H1 (cell line): ENCODE measurements around the gene PDZD2. TPM values are rescaled to one million over a fixed set of nuclear protein-coding genes. Genes with fewer than 3 reads are reported as not detected.
"Not testable (repeated sequence)": the region's sequence is repeated elsewhere in the genome, so short reads cannot be mapped to it uniquely, and the experiment has no call there.

Experiments
- CTCF ChIA-PET: fragments of 300-600 bp; sonication (Branson Sonifier 250); formaldehyde crosslinking; loops from one replicate; lab custom pipeline; 2021; ENCODE audit not compliant: partially characterized antibody; lab: Charles Lee
- POLR2A ChIA-PET: fragments of 300-600 bp; sonication (Branson Sonifier 250); formaldehyde crosslinking; loops from one replicate; lab custom pipeline; 2021; ENCODE audit warnings: inconsistent platforms; ENCODE audit not compliant: partially characterized antibody; lab: Charles Lee
- DNase-seq, 2 experiments: peaks; one replicate each; pipeline versions ENCODE4 v3.0.0 to v3.0.0-alpha.2; 2010 to 2022; ENCODE audit warnings: low spot score in 2 of 2, low read depth in 1 of 2, mixed read lengths in 1 of 2
- FAIRE-seq: peaks from 2 replicates; lab custom pipeline; 2011; peaks lifted over from hg19 to GRCh38; lab: Jason Lieb, UNC
- H2AFZ ChIP-seq: 2 replicates; pipeline ENCODE4 v1.8.1; 2012; ENCODE audit warnings: low read length, inconsistent platforms
- H2AK5ac ChIP-seq: 2 replicates; pipeline ENCODE4 v1.6.1; 2013; ENCODE audit warnings: low read depth, low read length
- H2BK120ac ChIP-seq: replicated peaks from 2 replicates; pipeline ENCODE3; 2013; ENCODE audit warnings: low read depth, low read length, inconsistent platforms
- H2BK12ac ChIP-seq: 2 replicates; pipeline ENCODE4 v1.6.1; 2013; ENCODE audit warnings: low read depth, low read length
- H2BK15ac ChIP-seq: 2 replicates; pipeline ENCODE4 v1.6.1; 2013; ENCODE audit warnings: low read length
- H2BK20ac ChIP-seq: 2 replicates; pipeline ENCODE4 v1.6.1; 2013; ENCODE audit warnings: low read length
- H2BK5ac ChIP-seq: 2 replicates; pipeline ENCODE4 v1.6.1; 2013; ENCODE audit warnings: low read depth, low read length
- H3K14ac ChIP-seq: 2 replicates; pipeline ENCODE4 v1.6.1; 2013; ENCODE audit warnings: inconsistent platforms; ENCODE audit not compliant: insufficient read length
- H3K18ac ChIP-seq: 2 replicates; pipeline ENCODE4 v1.6.1; 2013; ENCODE audit warnings: low read length; ENCODE audit errors: extremely low read depth
- H3K23ac ChIP-seq: 2 replicates; pipeline ENCODE4 v1.6.1; 2013; ENCODE audit warnings: inconsistent platforms; ENCODE audit not compliant: insufficient read length
- H3K23me2 ChIP-seq: 2 replicates; pipeline ENCODE4 v1.6.1; 2013; ENCODE audit warnings: low read depth, low read length
- H3K27ac ChIP-seq: 2 replicates; pipeline ENCODE4 v1.6.1; 2011; ENCODE audit warnings: low read depth, low read length, inconsistent platforms
- H3K27me3 ChIP-seq, 4 experiments: replicated peaks in 1 of 4; 1 replicate in 1 of 4; 2 replicates in 3 of 4; pipeline versions ENCODE4 v1.6.1 to v1.8.1; 2011 to 2013; ENCODE audit warnings: low read length in 3 of 4, mild to moderate bottlenecking in 3 of 4, inconsistent platforms in 2 of 4, mixed read lengths in 2 of 4, moderate library complexity in 1 of 4; ENCODE audit not compliant: control insufficient read depth in 3 of 4, insufficient read depth in 3 of 4; ENCODE audit errors: extremely low read depth in 1 of 4
- H3K36me3 ChIP-seq, 4 experiments: 2 replicates each; pipeline versions ENCODE4 v1.6.1 to v1.8.1; 2011 to 2013; ENCODE audit warnings: mild to moderate bottlenecking in 4 of 4, low read length in 3 of 4, moderate library complexity in 2 of 4, control low read depth in 1 of 4, inconsistent platforms in 1 of 4; ENCODE audit not compliant: insufficient read depth in 4 of 4, control insufficient read depth in 2 of 4
- H3K4ac ChIP-seq: replicated peaks from 2 replicates; pipeline ENCODE3; 2013; ENCODE audit warnings: low read length, low read depth, mixed read lengths, inconsistent platforms; ENCODE audit not compliant: insufficient read length
- H3K4me1 ChIP-seq, 4 experiments: replicated peaks in 1 of 4; 1 replicate in 1 of 4; 2 replicates in 3 of 4; pipeline versions ENCODE4 v1.6.1 to v1.8.1; 2011 to 2013; ENCODE audit warnings: low read length in 3 of 4, inconsistent platforms in 2 of 4, mixed read lengths in 1 of 4; ENCODE audit not compliant: insufficient read depth in 4 of 4, control insufficient read depth in 3 of 4
- H3K4me2 ChIP-seq, 2 experiments: 2 replicates each; pipeline versions ENCODE4 v1.6.1 to v1.8.1; 2011 to 2013; ENCODE audit warnings: low read depth in 2 of 2, low read length in 2 of 2, control low read depth in 1 of 2, inconsistent platforms in 1 of 2, mild to moderate bottlenecking in 1 of 2; ENCODE audit not compliant: insufficient read depth in 1 of 2
- H3K4me3 ChIP-seq, 4 experiments: fragments of 200-600, 300-600 bp in 1 of 4; sonication (generic), shearing (Covaris generic), sonication (Bioruptor Twin) in 1 of 4; 2 replicates each; pipeline versions ENCODE4 v1.5.1 to v1.8.1; 2011 to 2016; ENCODE audit warnings: low read length in 4 of 4, low read depth in 3 of 4, control low read depth in 2 of 4, inconsistent platforms in 2 of 4, mild to moderate bottlenecking in 2 of 4, mixed read lengths in 1 of 4, moderate library complexity in 1 of 4; ENCODE audit not compliant: insufficient read depth in 2 of 4; ENCODE audit errors: extremely low read depth in 1 of 4
- H3K56ac ChIP-seq: replicated peaks from 2 replicates; pipeline ENCODE3; 2013; ENCODE audit warnings: low read depth, mild to moderate bottlenecking, mixed read lengths, low read length, inconsistent platforms; ENCODE audit not compliant: insufficient read length
- H3K79me1 ChIP-seq: 2 replicates; pipeline ENCODE4 v1.6.1; 2013; ENCODE audit warnings: low read depth, low read length, control low read depth
- H3K79me2 ChIP-seq, 2 experiments: 2 replicates each; pipeline versions ENCODE4 v1.6.1 to v1.8.1; 2012 to 2013; ENCODE audit warnings: low read length in 2 of 2, mild to moderate bottlenecking in 2 of 2, inconsistent platforms in 1 of 2; ENCODE audit not compliant: insufficient read depth in 2 of 2, control insufficient read depth in 1 of 2
- H3K9ac ChIP-seq, 4 experiments: replicated peaks in 1 of 4; 1 replicate in 1 of 4; 2 replicates in 3 of 4; pipeline versions ENCODE4 v1.6.1 to v1.8.1; 2011 to 2013; ENCODE audit warnings: low read depth in 3 of 4, low read length in 3 of 4, control low read depth in 2 of 4, mild to moderate bottlenecking in 2 of 4, moderate library complexity in 2 of 4, inconsistent platforms in 1 of 4; ENCODE audit errors: extremely low read depth in 1 of 4
- H3K9me3 ChIP-seq, 2 experiments: 2 replicates each; pipeline versions ENCODE4 v1.6.1 to v1.8.1; 2012 to 2013; ENCODE audit warnings: mild to moderate bottlenecking in 2 of 2, moderate library complexity in 2 of 2, control low read depth in 1 of 2, inconsistent platforms in 1 of 2, low read depth in 1 of 2, low read length in 1 of 2, mixed read lengths in 1 of 2; ENCODE audit not compliant: insufficient read depth in 2 of 2
- H4K20me1 ChIP-seq, 2 experiments: replicated peaks in 1 of 2; 2 replicates each; pipeline versions ENCODE3 to v1.8.1; 2011 to 2013; ENCODE audit warnings: inconsistent platforms in 2 of 2, low read length in 2 of 2, mild to moderate bottlenecking in 1 of 2; ENCODE audit not compliant: insufficient read depth in 2 of 2, control insufficient read depth in 1 of 2
- H4K5ac ChIP-seq: 2 replicates; pipeline ENCODE4 v1.6.1; 2013; ENCODE audit warnings: low read length, low read depth, mixed read lengths, inconsistent platforms; ENCODE audit not compliant: insufficient read length
- H4K8ac ChIP-seq: 2 replicates; pipeline ENCODE4 v1.8.0; 2013; ENCODE audit warnings: mild to moderate bottlenecking, moderate library complexity, low read length, inconsistent platforms; ENCODE audit not compliant: insufficient read depth; ENCODE audit errors: extremely low read depth
- H4K91ac ChIP-seq: replicated peaks from 2 replicates; pipeline ENCODE3; 2013; ENCODE audit warnings: low read length, mixed read lengths, inconsistent platforms; ENCODE audit not compliant: insufficient read length
- WGBS, 2 experiments: shearing (Covaris generic) in 1 of 2; methylation state at CpG; one replicate each; pipeline versions ENCODE4 v1.1.6 to v1.1.7; 2013 to 2015; ENCODE audit warnings: low lambda C conversion rate in 2 of 2, mixed read lengths in 2 of 2, inconsistent platforms in 1 of 2, low coverage in 1 of 2, missing lambda C conversion rate in 1 of 2; ENCODE audit not compliant: insufficient replicate concordance in 2 of 2, insufficient coverage in 1 of 2, insufficient read length in 1 of 2; ENCODE audit errors: extremely low coverage in 1 of 2, missing lambda C conversion rate in 1 of 2; 5-methylcytosine and 5-hydroxymethylcytosine counted together
- polyA plus RNA-seq, 7 experiments: library from polyadenylated mRNA; depleted of rRNA in 3 of 7; stranded (reverse) in 5 of 7; unstranded in 2 of 7; fragments of >200 nt in 5 of 7; fragments of 200-250 nt in 2 of 7; gene quantifications; 1 replicate in 5 of 7; 2 replicates in 1 of 7; 4 replicates in 1 of 7; pipeline versions ENCODE4 v1.2.1 to v1.2.3, GENCODE V29; 2011 to 2013; ENCODE audit warnings: missing spikeins in 2 of 7, mixed read lengths in 2 of 7
- total RNA-seq: library from RNA; stranded (reverse); fragmentation: NEBNext Ultra II Directional; extraction: Animal tissue kit (Norgen Biotek cat#: 25700); gene quantifications from 2 replicates; pipeline ENCODE4 v1.2.1, GENCODE V29; 2021

Gene PDZD2
- total and polyA plus RNA-seq, 2 of the 8 experiments (the other 6 are each of a cell fraction or from before 2014, with no cell fraction given): 1.2 to 6.8 TPM

GRCh38 chr5:32039133-32039532, 400.2 kb downstream of the PDZD2 start:
- H3K27me3 ChIP-seq, H2BK12ac ChIP-seq, POLR2A ChIA-PET, H3K14ac ChIP-seq, H3K79me1 ChIP-seq, H2BK20ac ChIP-seq, H3K4ac ChIP-seq, H3K9ac ChIP-seq, H4K20me1 ChIP-seq, H3K4me3 ChIP-seq, H3K79me2 ChIP-seq, H3K56ac ChIP-seq, H2BK5ac ChIP-seq, H4K8ac ChIP-seq, H3K23me2 ChIP-seq, H3K27ac ChIP-seq, H2AFZ ChIP-seq, H2BK120ac ChIP-seq, H2BK15ac ChIP-seq, FAIRE-seq, DNase-seq, H3K18ac ChIP-seq, H3K23ac ChIP-seq, H4K5ac ChIP-seq, H4K91ac ChIP-seq, H2AK5ac ChIP-seq, H3K4me1 ChIP-seq, H3K4me2 ChIP-seq: not testable (repeated sequence)
- Histone ChIP-seq H3K36me3 (peaks cover 0 to 18% (median 0%) of the 10 kb centered on the region in 4 experiments; a peak in 3 of 8 replicates), H3K9me3 (peaks cover 7 to 27% of the 10 kb centered on the region in 2 experiments; a peak in 3 of 4 replicates)
- CTCF ChIA-PET: interaction anchor here (1.0 kb wide), 1 partner anchor 12 kb away, joined by 3 read pairs; no protein-coding TSS in a partner anchor
- 93% methylated on average over 17 of the region's 22 CpGs; no CpG with 5 or more reads in 1 of the 2 experiments for WGBS, 2 experiments

GRCh38 chr5:32039601-32040000, 400.7 kb downstream of the PDZD2 start:
- H2BK20ac ChIP-seq, H2AFZ ChIP-seq, H3K23ac ChIP-seq, H2BK5ac ChIP-seq, H3K4me1 ChIP-seq, H3K27me3 ChIP-seq, H3K4ac ChIP-seq, H2BK12ac ChIP-seq, H3K14ac ChIP-seq, H3K9ac ChIP-seq, H4K91ac ChIP-seq, H4K5ac ChIP-seq, H2BK120ac ChIP-seq, H3K79me2 ChIP-seq, H3K79me1 ChIP-seq, H4K20me1 ChIP-seq, DNase-seq, H3K4me2 ChIP-seq, H3K18ac ChIP-seq, H3K27ac ChIP-seq, H2BK15ac ChIP-seq, H2AK5ac ChIP-seq, H3K56ac ChIP-seq, H3K4me3 ChIP-seq, FAIRE-seq, H3K23me2 ChIP-seq, POLR2A ChIA-PET, H4K8ac ChIP-seq, CTCF ChIA-PET: not testable (repeated sequence)
- Histone ChIP-seq H3K9me3 (peaks cover 7 to 27% of the 10 kb centered on the region in 2 experiments; a peak in 3 of 4 replicates), H3K36me3 (peaks cover 0 to 18% (median 0%) of the 10 kb centered on the region in 4 experiments; a peak in 3 of 8 replicates)
- 80% methylated on average over 12 of the region's 26 CpGs; no CpG with 5 or more reads in 1 of the 2 experiments for WGBS, 2 experiments
